Smooth muscle cell of the brain vasculature (primary cell): Measurements from ENCODE around the gene SLC39A3.

Experiments used
- DNase-seq: peaks from one replicate; pipeline ENCODE4 v3.0.0-alpha.2; 2012; ENCODE audit warnings: low read depth, low spot score

SLC39A3 gene

GRCh38 chr19:2739602-2740313 is at the start of gene SLC39A3:
SLC39A3 (minus strand) TSS chr19:2740017; CDS start chr19:2737257, 2,760 bp downstream.
- peak; percentile 87 for DNase-seq

- DNase-seq: no peak
Measured at GRCh38 chr19:2788237-2788636, 48.4 kb upstream of the SLC39A3 start.

- no peak for DNase-seq
Measured at GRCh38 chr19:2787115-2787514, 47.3 kb upstream of the SLC39A3 start.

- DNase-seq: peak; percentile 93
Measured at GRCh38 chr19:2785244-2785997, 45.6 kb upstream of the SLC39A3 start, which contains the start of gene THOP1. THOP1 (plus strand) TSS chr19:2785503; CDS start chr19:2785663, 160 bp downstream.

- no peak for DNase-seq
Measured at GRCh38 chr19:2783781-2784145, 43.9 kb upstream of the SLC39A3 start.

- peak; percentile 96 for DNase-seq
Measured at GRCh38 chr19:2782936-2783780, 43.3 kb upstream of the SLC39A3 start, which contains the start of gene SGTA. SGTA (minus strand) TSS chr19:2783273; CDS start chr19:2769068, 14,205 bp downstream.

GRCh38 chr19:2782329-2782935 is 42.6 kb upstream of the SLC39A3 start:
- no peak for DNase-seq

- DNase-seq: no peak
Measured at GRCh38 chr19:2780284-2780683, 40.5 kb upstream of the SLC39A3 start.

GRCh38 chr19:2779121-2779740 is 39.4 kb upstream of the SLC39A3 start:
- DNase-seq: no peak

GRCh38 chr19:2777952-2778683 is 38.3 kb upstream of the SLC39A3 start:
- no peak for DNase-seq

- no peak for DNase-seq
Measured at GRCh38 chr19:2775556-2776430, 36.0 kb upstream of the SLC39A3 start.

GRCh38 chr19:2774953-2775555 is 35.2 kb upstream of the SLC39A3 start:
- no peak for DNase-seq

GRCh38 chr19:2774083-2774679 is 34.4 kb upstream of the SLC39A3 start:
- DNase-seq: no peak

- no peak for DNase-seq
Measured at GRCh38 chr19:2771786-2772674, 32.2 kb upstream of the SLC39A3 start.

GRCh38 chr19:2770055-2771013 is 30.5 kb upstream of the SLC39A3 start:
- DNase-seq: no peak

- no peak for DNase-seq
Measured at GRCh38 chr19:2769218-2769617, 29.4 kb upstream of the SLC39A3 start.
